Measurements from ENCODE around the gene WNK1. TPM values are rescaled to one million over a fixed set of nuclear protein-coding genes. Genes with fewer than 3 reads are reported as not detected.

WNK1 gene
- total and polyA plus RNA-seq, 2 of the 8 experiments (the other 6 are each of a cell fraction or from before 2014, with no cell fraction given), result 88.2 to 157 TPM

GRCh38 chr12:938810-939209 is 186.4 kb downstream of the WNK1 start (continued):
- no peak for TF ChIP-seq POLR2AphosphoS5 (IDR thresholded peaks at IDR 0.05; ENCODE audit: low read depth, low read length)
- TF ChIP-seq, protein P1, sequence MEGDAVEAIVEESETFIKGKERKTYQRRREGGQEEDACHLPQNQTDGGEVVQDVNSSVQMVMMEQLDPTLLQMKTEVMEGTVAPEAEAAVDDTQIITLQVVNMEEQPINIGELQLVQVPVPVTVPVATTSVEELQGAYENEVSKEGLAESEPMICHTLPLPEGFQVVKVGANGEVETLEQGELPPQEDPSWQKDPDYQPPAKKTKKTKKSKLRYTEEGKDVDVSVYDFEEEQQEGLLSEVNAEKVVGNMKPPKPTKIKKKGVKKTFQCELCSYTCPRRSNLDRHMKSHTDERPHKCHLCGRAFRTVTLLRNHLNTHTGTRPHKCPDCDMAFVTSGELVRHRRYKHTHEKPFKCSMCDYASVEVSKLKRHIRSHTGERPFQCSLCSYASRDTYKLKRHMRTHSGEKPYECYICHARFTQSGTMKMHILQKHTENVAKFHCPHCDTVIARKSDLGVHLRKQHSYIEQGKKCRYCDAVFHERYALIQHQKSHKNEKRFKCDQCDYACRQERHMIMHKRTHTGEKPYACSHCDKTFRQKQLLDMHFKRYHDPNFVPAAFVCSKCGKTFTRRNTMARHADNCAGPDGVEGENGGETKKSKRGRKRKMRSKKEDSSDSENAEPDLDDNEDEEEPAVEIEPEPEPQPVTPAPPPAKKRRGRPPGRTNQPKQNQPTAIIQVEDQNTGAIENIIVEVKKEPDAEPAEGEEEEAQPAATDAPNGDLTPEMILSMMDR (IDR thresholded peaks at IDR 0.05; ENCODE audit: control extremely low read depth in 1 of 3, insufficient read depth in 1 of 3, low read depth in 1 of 3, low read length in 3 of 3), result no peak

All from H1 (cell line).